ENCODE measurements around the gene CCL24.

DNA sequence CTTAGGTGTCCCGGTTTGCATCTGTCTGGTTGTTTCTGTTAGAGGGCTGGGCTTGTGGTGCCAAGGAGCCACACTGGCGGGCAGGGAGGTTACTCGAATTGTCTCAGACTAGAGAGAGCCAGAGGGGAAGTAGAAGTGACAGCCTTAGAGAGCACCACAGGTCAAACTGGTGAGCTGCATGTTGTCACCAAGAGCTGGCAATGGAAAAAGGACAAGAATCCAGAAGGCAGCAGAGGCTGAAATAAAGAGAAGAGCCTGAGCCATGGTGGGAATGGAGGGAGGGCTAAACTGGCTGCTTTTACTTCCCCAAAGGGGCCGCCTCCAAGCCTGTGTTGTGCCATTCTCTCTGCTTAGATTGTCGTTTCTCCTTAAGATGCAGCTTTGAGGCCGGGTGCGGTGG lies 34.1 kb upstream of the CCL24 start:
- TF ChIP-seq GABPB1 (CRISPR knock-in tag; IDR thresholded peaks at IDR 0.05) (no peak), NR1H2 (CRISPR knock-in tag; IDR thresholded peaks at IDR 0.05) (no peak), CREB1 (CRISPR knock-in tag; IDR thresholded peaks at IDR 0.05) (no peak), ZNF423 (CRISPR knock-in tag; IDR thresholded peaks at IDR 0.05) (no peak), ESRRA (CRISPR knock-in tag; IDR thresholded peaks at IDR 0.05; ENCODE audit: borderline replicate concordance) (no peak), NFE2L1 (CRISPR knock-in tag; IDR thresholded peaks at IDR 0.05) (no peak), JUN (CRISPR knock-in tag; IDR thresholded peaks at IDR 0.05) (no peak), ZNF416 (CRISPR knock-in tag; IDR thresholded peaks at IDR 0.05) (no peak), ZNF219 (CRISPR knock-in tag; IDR thresholded peaks at IDR 0.05; ENCODE audit: borderline replicate concordance) (no peak)
- TF ChIP-seq, protein P1, sequence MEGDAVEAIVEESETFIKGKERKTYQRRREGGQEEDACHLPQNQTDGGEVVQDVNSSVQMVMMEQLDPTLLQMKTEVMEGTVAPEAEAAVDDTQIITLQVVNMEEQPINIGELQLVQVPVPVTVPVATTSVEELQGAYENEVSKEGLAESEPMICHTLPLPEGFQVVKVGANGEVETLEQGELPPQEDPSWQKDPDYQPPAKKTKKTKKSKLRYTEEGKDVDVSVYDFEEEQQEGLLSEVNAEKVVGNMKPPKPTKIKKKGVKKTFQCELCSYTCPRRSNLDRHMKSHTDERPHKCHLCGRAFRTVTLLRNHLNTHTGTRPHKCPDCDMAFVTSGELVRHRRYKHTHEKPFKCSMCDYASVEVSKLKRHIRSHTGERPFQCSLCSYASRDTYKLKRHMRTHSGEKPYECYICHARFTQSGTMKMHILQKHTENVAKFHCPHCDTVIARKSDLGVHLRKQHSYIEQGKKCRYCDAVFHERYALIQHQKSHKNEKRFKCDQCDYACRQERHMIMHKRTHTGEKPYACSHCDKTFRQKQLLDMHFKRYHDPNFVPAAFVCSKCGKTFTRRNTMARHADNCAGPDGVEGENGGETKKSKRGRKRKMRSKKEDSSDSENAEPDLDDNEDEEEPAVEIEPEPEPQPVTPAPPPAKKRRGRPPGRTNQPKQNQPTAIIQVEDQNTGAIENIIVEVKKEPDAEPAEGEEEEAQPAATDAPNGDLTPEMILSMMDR (IDR thresholded peaks at IDR 0.05) = no peak
- TF ChIP-seq, protein P2, sequence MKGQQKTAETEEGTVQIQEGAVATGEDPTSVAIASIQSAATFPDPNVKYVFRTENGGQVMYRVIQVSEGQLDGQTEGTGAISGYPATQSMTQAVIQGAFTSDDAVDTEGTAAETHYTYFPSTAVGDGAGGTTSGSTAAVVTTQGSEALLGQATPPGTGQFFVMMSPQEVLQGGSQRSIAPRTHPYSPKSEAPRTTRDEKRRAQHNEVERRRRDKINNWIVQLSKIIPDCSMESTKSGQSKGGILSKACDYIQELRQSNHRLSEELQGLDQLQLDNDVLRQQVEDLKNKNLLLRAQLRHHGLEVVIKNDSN (CRISPR knock-in tag; IDR thresholded peaks at IDR 0.05) = no peak
